ENCODE measurements around the gene ABCB4. TPM values are rescaled to one million over a fixed set of nuclear protein-coding genes. Genes with fewer than 3 reads are reported as not detected.

ABCB4 gene
- total RNA-seq, 2 experiments from 2014 or later = 0.14 TPM; not detected in 1

DNA sequence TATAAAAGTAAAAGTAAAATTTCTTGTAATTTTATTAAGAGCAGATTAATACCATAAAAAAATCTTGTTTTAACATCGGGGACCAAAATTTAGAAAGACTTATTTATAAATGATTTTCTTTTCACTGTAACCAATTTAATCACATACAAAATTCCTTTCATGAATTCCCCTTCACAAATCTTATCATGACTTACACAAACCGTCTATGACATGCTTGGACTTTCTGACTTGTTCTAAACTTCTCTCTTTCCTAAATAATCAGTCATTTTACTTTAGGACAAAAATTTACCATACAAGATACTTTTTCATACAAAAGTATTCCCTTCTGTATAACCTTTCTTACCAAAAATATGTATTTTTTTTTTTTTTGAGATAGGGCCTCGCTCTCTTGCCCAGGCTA lies 120.7 kb downstream of the ABCB4 start:
- Mint-ChIP-seq H3K27me3 (no peaks in the 10 kb centered on the region), H3K4me1 (ENCODE audit: low read depth) (no peaks in the 10 kb centered on the region), H3K36me3 (ENCODE audit: low read depth) (peaks cover 55% of the 10 kb centered on the region), H3K4me3 (no peak overlapping the region), H3K27ac (no peak overlapping the region), H3K9me3 (peaks cover 5% of the 10 kb centered on the region)
- ATAC-seq = no peak
- DNase-seq = no peak
- POLR2A ChIA-PET = no interaction called here
- intact Hi-C loops (cut with micrococcal nuclease) = no loop called here
- TF ChIP-seq, protein P1, sequence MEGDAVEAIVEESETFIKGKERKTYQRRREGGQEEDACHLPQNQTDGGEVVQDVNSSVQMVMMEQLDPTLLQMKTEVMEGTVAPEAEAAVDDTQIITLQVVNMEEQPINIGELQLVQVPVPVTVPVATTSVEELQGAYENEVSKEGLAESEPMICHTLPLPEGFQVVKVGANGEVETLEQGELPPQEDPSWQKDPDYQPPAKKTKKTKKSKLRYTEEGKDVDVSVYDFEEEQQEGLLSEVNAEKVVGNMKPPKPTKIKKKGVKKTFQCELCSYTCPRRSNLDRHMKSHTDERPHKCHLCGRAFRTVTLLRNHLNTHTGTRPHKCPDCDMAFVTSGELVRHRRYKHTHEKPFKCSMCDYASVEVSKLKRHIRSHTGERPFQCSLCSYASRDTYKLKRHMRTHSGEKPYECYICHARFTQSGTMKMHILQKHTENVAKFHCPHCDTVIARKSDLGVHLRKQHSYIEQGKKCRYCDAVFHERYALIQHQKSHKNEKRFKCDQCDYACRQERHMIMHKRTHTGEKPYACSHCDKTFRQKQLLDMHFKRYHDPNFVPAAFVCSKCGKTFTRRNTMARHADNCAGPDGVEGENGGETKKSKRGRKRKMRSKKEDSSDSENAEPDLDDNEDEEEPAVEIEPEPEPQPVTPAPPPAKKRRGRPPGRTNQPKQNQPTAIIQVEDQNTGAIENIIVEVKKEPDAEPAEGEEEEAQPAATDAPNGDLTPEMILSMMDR (IDR thresholded peaks at IDR 0.05) = no peak
- CTCF ChIA-PET = no interaction called here

Other genes starting within 250 kb of the ABCB4 start
- gene CROT, start 130.0 kb downstream of the ABCB4 start, total RNA-seq = 1 to 10 TPM; 7.2 to 7.3 TPM
- gene ABCB1, start 125.2 kb upstream of the ABCB4 start, total RNA-seq = 1 to 10 TPM; 8.8 to 8.9 TPM
- gene RUNDC3B, start 152.7 kb upstream of the ABCB4 start, total RNA-seq = under 1 TPM; 0.70 to 0.94 TPM